Measurements from ENCODE around the gene ARHGEF38.

GRCh38 chr4:105572296-105572695 is 19.9 kb downstream of the ARHGEF38 start:
- TF ChIP-seq CTCF (IDR thresholded peaks at IDR 0.05) (no peak), POLR2A (IDR thresholded peaks at IDR 0.05) (no peak)

All from lower leg skin (tissue), 3 donors.